ENCODE data around the gene SH3PXD2B.

The SH3PXD2B gene

DNA sequence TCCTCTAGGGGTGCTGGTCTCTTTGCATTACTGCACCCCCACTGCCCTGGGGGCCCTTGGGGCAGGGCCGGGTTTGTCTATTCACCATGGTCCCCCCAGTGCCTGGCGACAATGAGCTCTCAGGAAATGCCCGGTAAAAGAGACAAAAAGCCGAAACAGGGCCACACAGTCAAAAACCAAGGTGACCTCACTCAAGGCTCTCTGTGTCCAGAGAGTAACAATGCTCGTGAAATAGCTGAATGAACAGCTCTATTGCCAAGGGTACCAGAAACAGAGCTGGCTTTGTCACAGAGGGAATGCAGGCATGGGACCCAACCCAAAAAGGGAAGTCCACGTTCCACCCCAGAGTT, 16.0 kb downstream of the SH3PXD2B start:
- no peak overlapping the region for H3K4me3 ChIP-seq (ENCODE audit: low read depth, low read length)
- TF ChIP-seq, protein P1, sequence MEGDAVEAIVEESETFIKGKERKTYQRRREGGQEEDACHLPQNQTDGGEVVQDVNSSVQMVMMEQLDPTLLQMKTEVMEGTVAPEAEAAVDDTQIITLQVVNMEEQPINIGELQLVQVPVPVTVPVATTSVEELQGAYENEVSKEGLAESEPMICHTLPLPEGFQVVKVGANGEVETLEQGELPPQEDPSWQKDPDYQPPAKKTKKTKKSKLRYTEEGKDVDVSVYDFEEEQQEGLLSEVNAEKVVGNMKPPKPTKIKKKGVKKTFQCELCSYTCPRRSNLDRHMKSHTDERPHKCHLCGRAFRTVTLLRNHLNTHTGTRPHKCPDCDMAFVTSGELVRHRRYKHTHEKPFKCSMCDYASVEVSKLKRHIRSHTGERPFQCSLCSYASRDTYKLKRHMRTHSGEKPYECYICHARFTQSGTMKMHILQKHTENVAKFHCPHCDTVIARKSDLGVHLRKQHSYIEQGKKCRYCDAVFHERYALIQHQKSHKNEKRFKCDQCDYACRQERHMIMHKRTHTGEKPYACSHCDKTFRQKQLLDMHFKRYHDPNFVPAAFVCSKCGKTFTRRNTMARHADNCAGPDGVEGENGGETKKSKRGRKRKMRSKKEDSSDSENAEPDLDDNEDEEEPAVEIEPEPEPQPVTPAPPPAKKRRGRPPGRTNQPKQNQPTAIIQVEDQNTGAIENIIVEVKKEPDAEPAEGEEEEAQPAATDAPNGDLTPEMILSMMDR (IDR thresholded peaks at IDR 0.05; ENCODE audit: control insufficient read depth, extremely low read depth, insufficient read depth), result no peak
- no peak for DNase-seq (ENCODE audit: low read depth)

DNA sequence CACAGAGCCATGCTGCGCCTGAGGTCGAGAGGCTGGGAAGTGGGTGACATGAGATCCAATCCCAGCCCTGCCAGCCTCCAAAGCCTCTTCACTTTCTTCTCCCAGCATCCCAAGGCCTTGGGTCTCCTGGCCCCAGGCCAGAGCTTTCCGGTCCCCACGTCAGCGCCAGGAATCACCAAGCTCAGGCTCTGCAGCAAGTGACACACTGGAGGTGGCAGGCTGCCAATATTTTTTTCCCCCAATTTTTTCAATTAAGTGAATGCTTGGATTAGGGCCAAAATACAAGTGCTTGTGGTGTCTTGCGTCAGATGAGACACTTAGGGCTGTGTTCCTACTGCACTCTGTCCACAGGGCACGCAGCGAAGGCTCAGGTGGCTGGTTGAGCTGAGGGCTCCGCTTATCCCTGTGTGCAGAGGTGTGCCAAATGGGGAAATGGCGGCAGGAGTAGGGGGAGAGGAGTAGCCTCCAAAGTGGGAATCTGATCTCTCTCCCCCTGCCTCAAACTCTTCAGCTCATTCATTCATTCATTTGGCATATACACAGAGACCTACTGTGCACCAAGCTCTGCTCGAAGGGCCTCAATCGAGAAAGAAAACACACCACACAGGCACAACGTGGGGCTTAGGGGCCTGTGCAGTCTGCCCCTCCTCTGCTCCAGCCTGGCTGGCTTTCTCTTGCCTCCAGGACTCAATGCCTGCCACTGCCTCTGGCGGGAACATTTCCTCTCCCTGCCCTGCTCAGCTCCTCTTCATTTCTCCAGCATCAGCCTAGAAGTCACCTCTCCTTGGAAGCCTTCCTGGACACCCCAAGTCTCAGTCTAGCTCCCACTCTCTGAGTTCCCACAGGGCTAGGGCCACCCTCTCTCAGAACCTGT, 16.6 kb downstream of the SH3PXD2B start:
- no peak for DNase-seq (ENCODE audit: low read depth)
- TF ChIP-seq, protein P1 (IDR thresholded peaks at IDR 0.05; ENCODE audit: control insufficient read depth, extremely low read depth, insufficient read depth), result no peak
- no peak overlapping the region for H3K4me3 ChIP-seq (ENCODE audit: low read depth, low read length)

DNA sequence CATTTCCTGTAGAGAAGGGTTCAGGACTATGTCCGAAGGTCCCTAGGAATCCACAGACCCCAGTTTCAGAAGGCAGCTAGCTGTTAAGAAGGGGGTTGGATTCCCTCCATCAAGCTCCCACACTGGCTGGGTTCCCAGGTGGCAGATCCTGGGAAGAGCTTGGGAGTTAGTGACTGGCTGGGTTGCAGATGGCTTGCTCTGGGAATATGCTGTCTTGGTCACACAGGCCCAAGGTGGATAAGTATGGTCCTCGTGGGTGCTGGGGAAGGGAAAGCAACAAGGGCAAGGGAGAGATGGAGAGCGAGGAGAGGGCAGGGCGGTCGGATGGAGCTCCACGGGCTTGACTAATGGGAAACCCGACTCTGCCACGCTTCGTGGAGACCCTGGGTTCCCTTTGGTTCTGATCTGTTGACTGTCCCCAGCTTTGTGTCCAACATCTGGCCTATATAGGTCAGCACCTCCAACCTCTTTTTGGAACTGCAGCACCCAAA, 17.4 kb downstream of the SH3PXD2B start:
- no peak for DNase-seq (ENCODE audit: low read depth)
- TF ChIP-seq, protein P1 (IDR thresholded peaks at IDR 0.05; ENCODE audit: control insufficient read depth, extremely low read depth, insufficient read depth), result no peak
- H3K4me3 ChIP-seq (ENCODE audit: low read depth, low read length), result no peak overlapping the region

DNA sequence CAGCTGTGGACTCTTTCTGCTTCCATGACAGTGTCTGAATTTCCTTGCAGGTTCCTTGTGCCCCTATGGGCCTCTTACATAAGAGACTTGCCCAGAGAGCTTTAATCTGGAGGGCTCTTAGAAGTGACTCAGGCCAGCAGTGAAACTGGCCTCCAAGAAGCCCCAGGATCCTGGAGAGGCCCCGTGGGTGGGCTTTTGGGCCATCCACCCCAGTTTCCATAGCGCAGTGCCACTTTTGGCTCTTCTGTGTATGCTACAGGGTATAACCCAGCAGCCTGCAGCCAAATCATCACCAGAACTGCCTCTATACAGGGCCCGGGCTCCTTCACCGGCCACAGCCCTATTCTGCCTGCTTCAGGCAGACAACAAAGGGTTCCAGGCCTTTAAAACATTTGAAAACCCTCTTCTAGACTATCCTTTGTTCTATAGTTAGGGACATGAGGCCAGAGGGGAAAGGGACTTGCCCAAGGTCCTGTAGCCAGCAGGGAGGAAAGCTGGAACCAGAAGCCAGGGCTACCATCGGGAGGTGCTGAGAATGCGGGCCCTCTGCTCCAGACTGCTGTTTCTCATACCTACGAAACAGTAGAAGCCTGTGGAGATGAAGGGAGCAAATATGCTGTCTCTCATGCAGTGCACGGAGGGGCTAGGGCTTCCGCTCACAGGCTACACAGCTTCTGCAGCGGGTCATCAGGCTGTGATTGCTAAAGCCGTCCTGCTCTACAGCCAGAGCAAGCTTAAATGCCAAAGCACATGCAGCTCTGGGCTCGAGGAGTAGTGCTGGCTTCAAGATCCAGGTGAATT, 18.0 kb downstream of the SH3PXD2B start:
- H3K4me3 ChIP-seq (ENCODE audit: low read depth, low read length), result no peak overlapping the region
- TF ChIP-seq, protein P1 (IDR thresholded peaks at IDR 0.05; ENCODE audit: control insufficient read depth, extremely low read depth, insufficient read depth), result no peak
- DNase-seq (ENCODE audit: low read depth), result no peak

DNA sequence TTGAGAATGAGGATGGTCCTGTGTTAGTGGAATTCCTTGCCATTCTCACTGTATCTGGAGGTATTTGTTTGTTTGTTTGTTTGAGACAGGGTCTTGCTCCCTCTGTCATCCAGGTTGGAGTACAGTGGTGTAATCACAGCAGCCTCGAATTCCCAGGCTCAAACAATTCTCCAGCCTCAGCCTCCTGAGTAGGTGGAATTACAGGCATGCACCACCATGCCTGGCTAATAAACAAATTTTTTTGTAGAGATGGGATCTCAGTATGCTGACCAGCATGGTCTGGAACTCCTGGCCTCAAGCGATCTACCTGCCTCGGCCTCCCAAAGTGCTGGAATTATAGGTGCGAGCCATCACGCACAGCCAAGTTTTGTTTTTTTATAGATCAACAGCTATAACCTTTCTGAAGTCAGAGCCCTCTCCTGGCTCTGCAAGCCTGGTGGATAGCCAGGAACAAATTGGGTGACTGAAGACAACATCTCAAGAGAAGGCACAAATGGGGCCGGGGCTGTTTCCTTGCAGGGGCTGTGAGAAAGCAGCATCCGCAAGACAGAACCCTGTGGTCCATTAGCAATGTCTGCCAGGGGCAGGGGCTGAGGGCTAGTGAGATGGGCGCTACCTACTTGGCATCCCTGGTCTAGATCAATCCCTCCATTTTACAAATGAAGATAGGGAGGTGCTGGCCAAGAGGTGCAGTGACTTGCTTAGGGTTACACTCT, 18.8 kb downstream of the SH3PXD2B start:
- no peak overlapping the region for H3K4me3 ChIP-seq (ENCODE audit: low read depth, low read length)
- TF ChIP-seq, protein P1 (IDR thresholded peaks at IDR 0.05; ENCODE audit: control insufficient read depth, extremely low read depth, insufficient read depth), result no peak
- DNase-seq (ENCODE audit: low read depth), result no peak

DNA sequence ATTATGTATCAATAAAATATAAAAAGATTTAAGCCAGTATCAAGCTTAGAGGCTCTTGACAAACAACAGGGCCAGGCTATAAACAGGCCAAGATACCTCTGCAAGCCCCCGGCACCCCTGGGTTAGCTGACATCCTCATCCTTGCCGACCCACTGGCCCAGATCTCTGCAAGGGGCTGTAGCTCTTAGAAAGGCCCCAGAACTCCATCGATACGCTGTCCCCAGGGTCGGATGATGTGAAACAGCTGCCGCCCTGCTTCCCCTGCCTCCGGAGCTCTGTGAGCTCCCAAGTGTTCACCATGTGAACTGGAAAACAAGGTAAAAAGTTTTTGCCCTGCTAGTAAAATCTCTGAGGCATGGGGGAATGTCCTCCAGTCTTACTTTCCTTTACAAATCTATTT, 20.1 kb downstream of the SH3PXD2B start:
- TF ChIP-seq, protein P1 (IDR thresholded peaks at IDR 0.05; ENCODE audit: control insufficient read depth, extremely low read depth, insufficient read depth), result no peak
- DNase-seq (ENCODE audit: low read depth), result no peak
- no peak overlapping the region for H3K4me3 ChIP-seq (ENCODE audit: low read depth, low read length)
